ENCODE data around the gene SELPLG.

DNA sequence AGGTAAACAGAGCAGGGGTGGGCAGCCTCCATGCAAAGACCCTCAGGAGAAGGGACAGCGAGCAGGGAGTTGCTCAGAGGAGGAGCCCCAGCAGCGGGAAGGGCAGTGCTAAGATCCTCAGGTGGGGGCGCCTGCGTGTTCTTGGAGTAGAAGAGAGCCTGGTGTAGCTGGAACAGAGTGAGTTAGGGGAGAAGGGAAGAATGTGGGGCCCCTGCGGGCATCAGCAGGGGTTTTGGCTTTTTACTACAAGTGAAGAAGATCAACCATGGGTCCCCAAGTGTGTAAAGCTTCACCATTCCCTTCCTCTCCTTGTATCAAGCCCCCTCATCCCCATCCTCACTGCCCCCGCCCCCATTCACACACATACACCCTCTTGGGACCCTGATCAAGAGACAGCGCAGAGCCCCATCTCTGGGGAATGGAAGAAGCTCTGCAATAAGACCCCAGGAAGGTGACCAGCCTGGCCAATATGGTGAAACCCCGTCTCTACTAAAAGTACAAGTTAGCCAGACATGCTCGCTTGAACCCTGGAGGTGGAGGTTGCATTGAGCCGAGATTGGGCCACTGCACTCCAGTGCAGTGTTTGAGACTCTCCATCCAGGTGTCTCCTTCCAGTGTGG lies 25.6 kb downstream of the SELPLG start:
- TF ChIP-seq POLR2A (IDR thresholded peaks at IDR 0.05; ENCODE audit: low read length), result no peak
- no peak for TF ChIP-seq GATA1 (IDR thresholded peaks at IDR 0.05; ENCODE audit: low read depth, low read length)

Measured in erythroblast (primary cell).